ENCODE measurements around the gene ATXN1.

DNA sequence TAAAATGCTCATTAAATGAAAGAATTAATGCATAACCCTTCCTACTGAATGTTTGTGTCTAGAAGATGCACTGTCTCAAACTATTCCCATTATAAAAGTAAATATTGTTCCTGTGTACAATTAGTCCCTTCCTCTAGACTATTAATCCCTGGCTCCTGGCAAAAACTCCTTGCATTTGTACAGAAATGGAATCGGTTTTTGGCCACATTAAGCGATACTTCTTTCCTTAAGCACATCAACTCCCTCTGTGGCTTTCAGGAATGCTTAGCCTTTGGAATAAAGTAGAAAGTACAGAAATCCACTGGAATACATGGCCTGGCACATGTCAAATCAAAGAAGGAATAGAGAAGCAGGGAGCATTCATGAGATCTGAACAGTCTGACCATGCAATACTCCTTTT, 343.1 kb downstream of the ATXN1 start:
- TF ChIP-seq EZH2 (IDR thresholded peaks at IDR 0.05; ENCODE audit: borderline replicate concordance, low read depth, low read length, poor library complexity, severe bottlenecking): no peak
- TF ChIP-seq, protein P1, sequence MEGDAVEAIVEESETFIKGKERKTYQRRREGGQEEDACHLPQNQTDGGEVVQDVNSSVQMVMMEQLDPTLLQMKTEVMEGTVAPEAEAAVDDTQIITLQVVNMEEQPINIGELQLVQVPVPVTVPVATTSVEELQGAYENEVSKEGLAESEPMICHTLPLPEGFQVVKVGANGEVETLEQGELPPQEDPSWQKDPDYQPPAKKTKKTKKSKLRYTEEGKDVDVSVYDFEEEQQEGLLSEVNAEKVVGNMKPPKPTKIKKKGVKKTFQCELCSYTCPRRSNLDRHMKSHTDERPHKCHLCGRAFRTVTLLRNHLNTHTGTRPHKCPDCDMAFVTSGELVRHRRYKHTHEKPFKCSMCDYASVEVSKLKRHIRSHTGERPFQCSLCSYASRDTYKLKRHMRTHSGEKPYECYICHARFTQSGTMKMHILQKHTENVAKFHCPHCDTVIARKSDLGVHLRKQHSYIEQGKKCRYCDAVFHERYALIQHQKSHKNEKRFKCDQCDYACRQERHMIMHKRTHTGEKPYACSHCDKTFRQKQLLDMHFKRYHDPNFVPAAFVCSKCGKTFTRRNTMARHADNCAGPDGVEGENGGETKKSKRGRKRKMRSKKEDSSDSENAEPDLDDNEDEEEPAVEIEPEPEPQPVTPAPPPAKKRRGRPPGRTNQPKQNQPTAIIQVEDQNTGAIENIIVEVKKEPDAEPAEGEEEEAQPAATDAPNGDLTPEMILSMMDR (conservative IDR thresholded peaks at IDR 0.05; ENCODE audit: low read depth, low read length): no peak
